ENCODE results near the gene EMP2.

Gene EMP2

DNA sequence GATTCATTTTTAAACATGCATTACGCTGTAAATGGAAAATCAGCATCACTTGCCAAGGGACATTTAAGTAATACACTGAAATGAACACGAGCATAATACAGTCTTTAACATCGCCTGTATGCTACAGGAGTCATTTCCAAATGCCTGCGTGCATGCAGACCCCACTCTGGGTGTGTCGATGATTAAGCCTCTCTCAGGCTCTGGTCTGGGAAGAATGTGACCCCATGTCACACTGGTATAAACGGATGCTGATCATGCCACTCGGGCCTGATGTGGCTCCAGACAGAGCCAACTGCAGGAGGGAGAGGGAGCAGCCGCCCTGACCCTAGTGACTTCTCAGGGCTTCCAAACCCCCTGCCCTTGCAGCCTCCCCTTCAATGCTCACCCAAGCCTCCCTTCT, 10.8 kb downstream of the EMP2 start:
- no peaks in the 10 kb centered on the region for H3K9me3 ChIP-seq (ENCODE audit: insufficient read depth, low read length)
- no peak overlapping the region for H3K4me2 ChIP-seq (ENCODE audit: low read depth, low read length, poor library complexity, severe bottlenecking)
- no peaks in the 10 kb centered on the region for H3F3A ChIP-seq (ENCODE audit: insufficient read depth)
- TF ChIP-seq CTCF (IDR thresholded peaks at IDR 0.05; ENCODE audit: insufficient read depth, low read length, poor library complexity, severe bottlenecking) (no peak), EZH2phosphoT487 (conservative IDR thresholded peaks at IDR 0.05; ENCODE audit: low read length) (no peak)
- no peak overlapping the region for H3K9ac ChIP-seq (ENCODE audit: low read length)
- H4K20me1 ChIP-seq (ENCODE audit: low read depth, low read length) = no peaks in the 10 kb centered on the region
- H3K27me3 ChIP-seq (ENCODE audit: low read length) = no peaks in the 10 kb centered on the region
- H2AFZ ChIP-seq (ENCODE audit: low read depth, low read length, severe bottlenecking) = no peak overlapping the region
- H3K36me3 ChIP-seq (ENCODE audit: low read length) = no peaks in the 10 kb centered on the region
- no peaks in the 10 kb centered on the region for H3K79me2 ChIP-seq (ENCODE audit: insufficient read depth, low read length)
- H3K27ac ChIP-seq (ENCODE audit: low read depth, low read length) = no peak overlapping the region
- no peaks in the 10 kb centered on the region for H3K9me2 ChIP-seq (replicated peaks; ENCODE audit: insufficient read depth, low read length)
- H3K4me3 ChIP-seq (ENCODE audit: insufficient read depth, low read length, poor library complexity, severe bottlenecking) = no peak overlapping the region

GRCh38 chr16:10566613-10567012, 13.8 kb downstream of the EMP2 start:
- Histone ChIP-seq H3K27me3 (ENCODE audit: low read length) (no peaks in the 10 kb centered on the region), H3K27ac (ENCODE audit: low read depth, low read length) (no peak overlapping the region), H3K9ac (ENCODE audit: low read length) (no peak overlapping the region), H3K9me3 (ENCODE audit: insufficient read depth, low read length) (no peaks in the 10 kb centered on the region), H3K4me2 (ENCODE audit: low read depth, low read length, poor library complexity, severe bottlenecking) (no peak overlapping the region), H3K36me3 (ENCODE audit: low read length) (no peaks in the 10 kb centered on the region), H3K9me2 (replicated peaks; ENCODE audit: insufficient read depth, low read length) (no peaks in the 10 kb centered on the region), H3F3A (ENCODE audit: insufficient read depth) (no peaks in the 10 kb centered on the region), H2AFZ (ENCODE audit: low read depth, low read length, severe bottlenecking) (no peak overlapping the region), H4K20me1 (ENCODE audit: low read depth, low read length) (no peaks in the 10 kb centered on the region), H3K4me3 (ENCODE audit: insufficient read depth, low read length, poor library complexity, severe bottlenecking) (no peak overlapping the region), H3K79me2 (ENCODE audit: insufficient read depth, low read length) (no peaks in the 10 kb centered on the region)
- TF ChIP-seq CTCF (IDR thresholded peaks at IDR 0.05; ENCODE audit: insufficient read depth, low read length, poor library complexity, severe bottlenecking) (no peak), EZH2phosphoT487 (conservative IDR thresholded peaks at IDR 0.05; ENCODE audit: low read length) (no peak)

GRCh38 chr16:10565167-10565566, 15.2 kb downstream of the EMP2 start:
- Histone ChIP-seq H3K4me3 (ENCODE audit: insufficient read depth, low read length, poor library complexity, severe bottlenecking) (no peak overlapping the region), H3K27me3 (ENCODE audit: low read length) (no peaks in the 10 kb centered on the region), H3K9ac (ENCODE audit: low read length) (no peak overlapping the region), H3K79me2 (ENCODE audit: insufficient read depth, low read length) (no peaks in the 10 kb centered on the region), H4K20me1 (ENCODE audit: low read depth, low read length) (no peaks in the 10 kb centered on the region), H3K4me2 (ENCODE audit: low read depth, low read length, poor library complexity, severe bottlenecking) (no peak overlapping the region), H3F3A (ENCODE audit: insufficient read depth) (no peaks in the 10 kb centered on the region), H2AFZ (ENCODE audit: low read depth, low read length, severe bottlenecking) (no peak overlapping the region), H3K27ac (ENCODE audit: low read depth, low read length) (no peak overlapping the region), H3K9me2 (replicated peaks; ENCODE audit: insufficient read depth, low read length) (no peaks in the 10 kb centered on the region), H3K36me3 (ENCODE audit: low read length) (no peaks in the 10 kb centered on the region), H3K9me3 (ENCODE audit: insufficient read depth, low read length) (no peaks in the 10 kb centered on the region)
- TF ChIP-seq EZH2phosphoT487 (conservative IDR thresholded peaks at IDR 0.05; ENCODE audit: low read length) (no peak), CTCF (IDR thresholded peaks at IDR 0.05; ENCODE audit: insufficient read depth, low read length, poor library complexity, severe bottlenecking) (no peak)

GRCh38 chr16:10564591-10564990, 15.8 kb downstream of the EMP2 start:
- Histone ChIP-seq H3K9me2 (replicated peaks; ENCODE audit: insufficient read depth, low read length) (no peaks in the 10 kb centered on the region), H3K79me2 (ENCODE audit: insufficient read depth, low read length) (no peaks in the 10 kb centered on the region), H3K27me3 (ENCODE audit: low read length) (no peaks in the 10 kb centered on the region), H3K4me2 (ENCODE audit: low read depth, low read length, poor library complexity, severe bottlenecking) (no peak overlapping the region), H3F3A (ENCODE audit: insufficient read depth) (no peaks in the 10 kb centered on the region), H3K27ac (ENCODE audit: low read depth, low read length) (no peak overlapping the region), H3K4me3 (ENCODE audit: insufficient read depth, low read length, poor library complexity, severe bottlenecking) (no peak overlapping the region), H3K9me3 (ENCODE audit: insufficient read depth, low read length) (no peaks in the 10 kb centered on the region), H3K9ac (ENCODE audit: low read length) (no peak overlapping the region), H2AFZ (ENCODE audit: low read depth, low read length, severe bottlenecking) (no peak overlapping the region), H4K20me1 (ENCODE audit: low read depth, low read length) (no peaks in the 10 kb centered on the region), H3K36me3 (ENCODE audit: low read length) (no peaks in the 10 kb centered on the region)
- TF ChIP-seq CTCF (IDR thresholded peaks at IDR 0.05; ENCODE audit: insufficient read depth, low read length, poor library complexity, severe bottlenecking) (no peak), EZH2phosphoT487 (conservative IDR thresholded peaks at IDR 0.05; ENCODE audit: low read length) (no peak)

Data from SU-DHL-6 (cell line).